Neural progenitor cell (in vitro differentiated cells): Measurements from ENCODE around the gene BRD3.

ENCODE experiments used
- CTCF ChIP-seq: fragments of 200-600 bp; sonication (generic); IDR thresholded peaks from 2 replicates; pipeline ENCODE4 v1.5.1; 2017; ENCODE audit warnings: antibody characterized with exemption, mild to moderate bottlenecking
- EZH2phosphoT487 ChIP-seq: fragments of 200-600 bp; sonication (generic); IDR thresholded peaks from 2 replicates; pipeline ENCODE4 v1.6.1; 2017; ENCODE audit warnings: antibody characterized with exemption

DNA sequence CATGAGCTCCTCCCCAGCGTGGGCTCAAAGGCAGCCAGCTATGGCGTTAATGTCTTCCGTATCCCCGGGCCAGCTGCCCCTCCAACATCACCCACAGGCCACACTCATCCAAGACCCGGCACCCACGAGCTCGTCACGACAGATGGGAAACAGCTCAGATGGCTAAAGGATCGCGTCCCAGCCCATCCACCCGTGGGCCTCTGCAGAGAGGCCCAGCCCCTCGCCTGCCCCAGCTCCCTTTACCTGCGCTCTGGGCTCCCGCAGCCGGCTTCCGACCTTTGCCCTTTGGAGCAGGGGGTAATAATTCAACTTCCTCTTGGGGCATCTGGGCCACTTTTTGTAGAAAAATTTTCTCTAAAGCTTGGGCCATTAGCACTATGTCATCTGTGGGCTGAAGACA is 16.5 kb downstream of the BRD3 start:
- TF ChIP-seq CTCF (no peak), EZH2phosphoT487 (no peak)
